Nephron (organoid): ENCODE measurements around the gene MID1.

Source experiments
- H3K27ac Mint-ChIP-seq, 3 experiments: 2 replicates each; pipeline ENCODE4 v1.8.0; 2020; ENCODE audit warnings: mixed read lengths in 3 of 3, mild to moderate bottlenecking in 2 of 3, moderate library complexity in 1 of 3
- H3K27me3 Mint-ChIP-seq: 2 replicates; pipeline ENCODE4 v1.8.0; 2021; ENCODE audit warnings: low read depth, mild to moderate bottlenecking, moderate library complexity, mixed read lengths
- H3K36me3 Mint-ChIP-seq: 2 replicates; pipeline ENCODE4 v1.8.0; 2020; ENCODE audit warnings: low read depth, mixed read lengths
- H3K4me1 Mint-ChIP-seq: 2 replicates; pipeline ENCODE4 v1.8.0; 2020; ENCODE audit warnings: mixed read lengths
- H3K4me3 Mint-ChIP-seq, 3 experiments: 2 replicates each; pipeline ENCODE4 v1.8.0; 2020; ENCODE audit warnings: mild to moderate bottlenecking in 3 of 3, mixed read lengths in 3 of 3, moderate library complexity in 2 of 3
- H3K9me3 Mint-ChIP-seq: 2 replicates; pipeline ENCODE4 v1.8.0; 2020; ENCODE audit warnings: mixed read lengths
- CTCF ChIP-seq, 3 experiments: fragments of 200-600 bp; sonication (generic); IDR thresholded peaks; one replicate each; pipeline ENCODE4 v1.5.0; 2021; ENCODE audit warnings: antibody characterized with exemption in 3 of 3; ENCODE audit not compliant: unreplicated experiment in 3 of 3

MID1 gene

GRCh38 chrX:10629905-10630304 lies 9.5 kb upstream of the MID1 start:
- peaks cover 13% of the 10 kb centered on the region for H3K4me1 Mint-ChIP-seq
- H3K9me3 Mint-ChIP-seq, result peaks cover 3% of the 10 kb centered on the region
- H3K36me3 Mint-ChIP-seq, result no peaks in the 10 kb centered on the region
- H3K27ac Mint-ChIP-seq, result no peak overlapping the region
- TF ChIP-seq CTCF (IDR thresholded peaks at IDR 0.05; ENCODE audit: unreplicated experiment in 3 of 3), result no peak
- no peak overlapping the region for H3K4me3 Mint-ChIP-seq
- H3K27me3 Mint-ChIP-seq, result no peaks in the 10 kb centered on the region

GRCh38 chrX:10628906-10629305 lies 8.5 kb upstream of the MID1 start:
- peaks cover 3% of the 10 kb centered on the region for H3K9me3 Mint-ChIP-seq
- no peak overlapping the region for H3K27ac Mint-ChIP-seq
- no peak overlapping the region for H3K4me3 Mint-ChIP-seq
- H3K4me1 Mint-ChIP-seq, result peaks cover 4% of the 10 kb centered on the region
- no peaks in the 10 kb centered on the region for H3K36me3 Mint-ChIP-seq
- no peaks in the 10 kb centered on the region for H3K27me3 Mint-ChIP-seq
- no peak for TF ChIP-seq CTCF (IDR thresholded peaks at IDR 0.05; ENCODE audit: unreplicated experiment in 3 of 3)

DNA sequence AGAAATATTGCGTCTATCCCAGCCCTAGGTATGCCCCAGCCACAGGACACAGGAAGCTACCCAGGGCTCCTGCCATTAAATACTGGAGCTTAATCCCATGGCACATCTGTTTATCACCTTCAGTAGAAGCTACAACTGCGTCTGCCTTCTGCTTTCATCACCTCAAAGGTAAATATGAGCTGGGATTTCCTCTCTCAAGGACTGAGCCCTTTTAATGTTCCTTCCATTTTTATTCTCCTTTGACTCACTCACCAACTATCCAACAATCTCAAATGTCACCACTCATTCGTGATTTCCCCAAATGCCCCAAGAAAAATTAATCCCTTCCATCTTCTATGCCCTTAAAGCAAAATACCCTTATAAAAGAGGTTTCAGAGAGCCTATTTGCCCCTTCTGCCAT lies 1.8 kb upstream of the MID1 start:
- peaks cover 39% of the 10 kb centered on the region for H3K4me1 Mint-ChIP-seq
- H3K4me3 Mint-ChIP-seq, result peak overlapping the region; percentile 2 to 3 (median 3)
- TF ChIP-seq CTCF (IDR thresholded peaks at IDR 0.05; ENCODE audit: unreplicated experiment in 3 of 3), result no peak
- H3K27me3 Mint-ChIP-seq, result no peaks in the 10 kb centered on the region
- no peaks in the 10 kb centered on the region for H3K9me3 Mint-ChIP-seq
- peak overlapping the region in 1 of 3 experiments; percentile 12 for H3K27ac Mint-ChIP-seq
- H3K36me3 Mint-ChIP-seq, result no peaks in the 10 kb centered on the region

DNA sequence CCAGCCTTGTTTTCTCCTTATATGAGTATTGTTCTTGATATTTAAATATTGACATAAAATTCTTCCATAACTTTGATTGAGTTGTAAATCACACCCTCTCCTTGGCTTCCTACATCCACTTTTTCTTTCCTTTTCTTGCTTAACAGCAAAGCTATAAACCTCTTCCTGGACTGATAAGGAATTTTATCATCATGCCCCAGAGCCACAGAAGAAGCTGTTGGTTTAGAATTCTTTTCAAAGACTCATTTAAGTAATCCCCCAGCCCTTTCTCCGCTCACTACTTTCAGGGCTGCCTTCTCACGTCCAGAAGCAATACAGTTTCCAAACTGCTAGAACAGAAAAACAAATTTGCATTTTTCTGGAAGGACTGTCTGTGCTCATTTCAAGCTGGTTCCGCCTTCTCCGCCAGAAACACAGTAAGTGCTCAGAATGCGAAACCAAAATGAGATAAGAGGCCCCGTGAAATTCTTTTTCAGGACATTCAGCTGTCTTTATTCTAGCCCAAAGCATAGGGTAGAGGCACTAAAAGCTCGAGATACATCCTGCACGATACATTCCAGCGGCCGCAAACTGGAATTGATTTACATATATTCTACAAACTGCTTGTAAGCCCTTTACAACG lies 849 bp downstream of the MID1 start:
- Mint-ChIP-seq H3K4me1 (peaks cover 57% of the 10 kb centered on the region), H3K4me3 (peak overlapping the region; percentile 87 to 97 (median 96)), H3K36me3 (no peaks in the 10 kb centered on the region), H3K27ac (peak overlapping the region; percentile 89 to 91 (median 90)), H3K9me3 (no peaks in the 10 kb centered on the region), H3K27me3 (no peaks in the 10 kb centered on the region)
- TF ChIP-seq CTCF (IDR thresholded peaks at IDR 0.05; ENCODE audit: unreplicated experiment in 3 of 3), result no peak

DNA sequence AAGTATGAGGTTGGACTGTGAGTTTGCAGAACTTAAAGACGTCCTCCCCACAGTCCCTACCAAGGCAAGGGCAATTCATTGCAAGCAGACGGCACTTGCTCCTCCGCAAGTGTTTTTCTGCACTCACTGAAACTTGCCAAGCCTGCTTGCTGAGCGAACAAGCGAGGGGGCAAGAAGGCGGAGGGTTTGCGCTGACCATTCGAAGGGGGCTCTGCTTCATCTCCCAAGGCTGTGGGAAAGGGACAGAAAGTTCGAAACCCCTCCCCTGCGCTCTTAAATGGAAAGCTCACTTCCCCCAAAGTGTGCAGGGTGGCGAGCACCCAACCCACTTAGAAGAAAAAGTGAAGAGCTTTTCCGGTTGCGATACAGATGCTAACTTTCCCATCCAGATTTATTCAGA lies 1.4 kb downstream of the MID1 start:
- Mint-ChIP-seq H3K9me3 (no peaks in the 10 kb centered on the region), H3K4me3 (peak overlapping the region; percentile 87 to 97 (median 96)), H3K36me3 (no peaks in the 10 kb centered on the region), H3K27me3 (no peaks in the 10 kb centered on the region), H3K4me1 (peaks cover 61% of the 10 kb centered on the region), H3K27ac (peak overlapping the region; percentile 89 to 91 (median 90))
- TF ChIP-seq CTCF (IDR thresholded peaks at IDR 0.05; ENCODE audit: unreplicated experiment in 3 of 3), result no peak

DNA sequence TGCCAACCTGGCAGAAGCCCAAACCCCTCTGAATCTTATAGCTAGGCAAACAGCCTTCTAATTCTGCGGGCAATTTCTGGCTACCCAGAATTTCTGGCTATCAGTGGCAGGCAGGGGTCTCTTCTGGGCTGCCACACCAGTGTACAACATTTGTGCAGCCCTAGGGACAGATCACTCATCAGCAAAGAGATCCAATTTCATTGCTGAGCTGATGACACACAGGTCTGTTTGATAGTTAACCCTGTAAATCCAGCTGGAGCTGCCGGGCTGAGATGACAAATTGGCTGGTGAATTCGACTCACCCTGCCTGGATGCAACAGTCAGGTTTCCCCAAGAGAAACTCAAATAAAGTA lies 2.4 kb downstream of the MID1 start:
- H3K36me3 Mint-ChIP-seq, result no peaks in the 10 kb centered on the region
- TF ChIP-seq CTCF (IDR thresholded peaks at IDR 0.05; ENCODE audit: unreplicated experiment in 3 of 3), result no peak

More for the DNA sequence above, 2.4 kb downstream of the MID1 start:
- Mint-ChIP-seq H3K4me3 (peak overlapping the region; percentile 87 to 97 (median 96)), H3K27me3 (no peaks in the 10 kb centered on the region), H3K4me1 (peaks cover 63% of the 10 kb centered on the region), H3K9me3 (no peaks in the 10 kb centered on the region), H3K27ac (peak overlapping the region; percentile 89 to 91 (median 90))
